Posterior cingulate gyrus (tissue), 11 donors: ENCODE measurements around the gene TRAFD1.

ENCODE experiments used
- DNase-seq, 10 donors: peaks; one replicate each; pipeline versions ENCODE4 v3.0.0 to v3.0.0-alpha.2; 2020 to 2021; ENCODE audit warnings: mixed read lengths in 3 of 10
- intact Hi-C: fragments of 100-400 bp; cut with DNase I; formaldehyde crosslinking; loops from one replicate; pipeline ENCODE4 v1.15.1; 2023

The TRAFD1 gene

GRCh38 chr12:112169966-112170365 lies 44.6 kb downstream of the TRAFD1 start:
- DNase-seq = no peak
- intact Hi-C loops = no loop called here

- intact Hi-C loops = no loop called here
- DNase-seq = no peak
Observed at GRCh38 chr12:112170376-112170775, 45.0 kb downstream of the TRAFD1 start.

DNA sequence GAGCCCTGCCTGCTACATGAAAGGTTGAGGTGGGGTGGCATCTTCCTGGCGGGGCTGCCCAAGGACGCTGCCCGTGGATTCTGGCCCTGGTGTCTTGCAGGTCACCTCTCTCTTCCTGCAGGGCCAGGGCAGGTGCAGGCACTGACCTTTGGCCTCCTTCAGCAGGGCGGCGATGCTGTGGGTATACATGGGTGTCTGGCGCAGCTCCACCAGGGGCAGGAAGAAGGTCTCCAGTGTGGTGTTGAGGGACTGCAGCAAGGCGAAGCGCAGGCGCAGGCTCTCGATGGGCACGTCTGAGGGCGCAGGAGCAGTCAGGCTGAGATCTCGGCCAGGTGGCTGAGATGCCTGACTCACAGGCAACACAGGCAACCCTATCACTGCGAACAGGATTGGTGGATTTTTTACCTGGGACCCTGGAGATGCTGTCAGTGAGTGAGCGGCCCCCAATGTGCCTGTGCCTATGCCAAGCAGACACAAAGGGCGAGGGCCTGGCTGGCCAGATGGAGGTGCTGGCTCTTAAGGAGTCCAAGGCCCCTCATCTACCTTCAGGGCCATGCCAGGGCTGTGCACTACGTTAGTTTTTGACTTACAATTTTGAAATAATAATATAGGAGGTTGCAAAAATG lies 45.7 kb downstream of the TRAFD1 start:
- no peak for DNase-seq
- intact Hi-C loops = no loop called here

DNA sequence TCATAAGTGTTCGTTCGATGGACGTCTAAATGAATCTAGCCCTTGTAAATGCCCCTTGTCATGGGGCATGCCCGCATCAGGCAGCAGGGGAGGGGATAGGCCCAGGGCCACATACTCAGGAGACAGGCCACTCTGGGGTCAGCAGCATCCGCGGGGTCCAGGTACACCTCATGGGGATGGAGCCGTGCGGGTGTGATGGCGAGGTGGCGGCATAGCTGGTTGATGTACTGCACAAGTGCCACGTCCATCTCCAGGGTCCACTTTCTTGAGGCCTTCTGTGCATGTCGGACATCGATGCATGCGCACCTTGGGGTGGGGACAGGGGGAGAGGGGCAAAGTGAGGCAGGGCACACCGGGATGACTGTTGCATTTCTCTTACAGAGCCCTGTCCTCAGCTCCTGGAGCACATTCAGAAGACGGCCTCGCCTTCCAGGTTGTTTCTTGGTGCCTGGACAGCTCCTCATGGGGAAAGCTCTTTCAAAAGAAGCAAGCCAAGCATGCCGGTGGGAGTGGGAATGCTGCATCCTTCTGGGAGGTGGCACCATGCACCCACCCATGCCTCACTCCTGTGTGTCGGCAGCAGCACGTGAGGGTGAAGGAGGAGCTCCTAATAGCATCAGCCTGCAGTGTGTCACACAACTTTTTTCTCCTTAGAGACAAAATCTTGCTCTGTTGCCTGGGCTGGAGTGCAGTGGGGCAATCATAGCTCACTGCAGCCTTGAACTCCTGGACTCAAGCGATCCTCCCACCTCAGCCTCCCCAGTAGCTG lies 47.4 kb downstream of the TRAFD1 start:
- intact Hi-C loops = no loop called here
- DNase-seq = no peak

- DNase-seq = no peak
- intact Hi-C loops = no loop called here
Observed at GRCh38 chr12:112175361-112176155, 50.2 kb downstream of the TRAFD1 start.

DNA sequence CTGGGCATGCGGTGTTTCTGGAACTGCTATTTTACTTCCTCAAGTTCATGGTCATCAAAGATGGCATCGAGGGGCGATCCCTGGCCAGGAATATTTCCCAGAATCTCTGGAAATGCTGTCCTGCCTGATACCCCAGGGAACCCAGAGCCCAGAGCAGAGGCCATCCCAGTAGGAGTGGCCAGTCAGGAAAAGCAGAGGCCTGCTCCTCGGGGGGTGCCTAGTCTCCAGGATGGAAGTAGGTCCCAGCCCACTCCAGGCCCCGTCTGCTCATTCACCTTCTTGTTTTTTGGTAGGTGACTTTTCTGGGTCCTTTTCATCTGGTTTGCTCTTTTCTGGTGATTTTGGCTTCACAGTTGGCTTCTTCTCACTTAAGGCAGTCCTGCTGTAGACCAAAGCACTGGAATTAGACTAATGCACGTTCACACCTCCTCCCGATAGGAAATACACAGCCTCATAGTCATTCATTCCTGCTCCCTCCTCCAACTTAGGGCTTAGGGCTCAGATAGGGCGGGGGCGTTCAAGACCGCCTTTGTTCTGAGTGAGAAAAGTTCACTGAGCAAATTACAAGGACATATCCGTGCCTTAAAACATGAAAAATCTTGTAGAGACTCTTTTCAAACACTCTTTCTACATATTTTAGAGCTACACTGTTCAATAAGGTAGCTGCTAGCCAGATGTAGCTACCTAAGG lies 51.1 kb downstream of the TRAFD1 start:
- DNase-seq = peak in 1 of 10 donors; percentile 75
- intact Hi-C loops = no loop called here

DNA sequence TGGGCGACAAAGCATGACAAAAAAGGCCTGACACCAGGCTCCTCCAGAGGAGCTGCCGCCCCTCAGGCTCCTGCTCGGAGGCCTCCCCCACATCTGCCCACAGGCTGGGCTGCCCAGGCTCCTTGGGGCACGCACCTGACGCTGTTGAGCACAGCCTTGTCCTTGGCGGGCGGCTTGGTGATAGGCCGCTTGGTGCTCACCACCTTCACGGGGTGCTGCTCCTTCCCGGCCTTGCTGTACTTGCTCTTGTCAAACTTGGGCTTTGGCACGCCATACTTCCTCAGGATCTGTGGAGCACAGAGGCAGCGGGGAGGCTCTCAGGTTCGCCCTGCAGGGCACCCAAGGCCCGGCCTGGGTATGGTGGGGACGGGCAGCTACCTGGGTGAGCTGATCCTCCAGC lies 53.4 kb downstream of the TRAFD1 start:
- intact Hi-C loops = no loop called here

GRCh38 chr12:112179341-112179740 lies 54.0 kb downstream of the TRAFD1 start:
- intact Hi-C loops = no loop called here
- DNase-seq = peak in 1 of 10 donors; percentile 73

More for the DNA sequence above, 53.4 kb downstream of the TRAFD1 start:
- DNase-seq = peak in 1 of 10 donors; percentile 77

GRCh38 chr12:112179916-112180315 lies 54.6 kb downstream of the TRAFD1 start:
- intact Hi-C loops = loop anchor here (5.0 kb wide), 2 partner anchors 63 to 207 kb away; no protein-coding TSS in a partner anchor
- peak in 1 of 10 donors; percentile 29 for DNase-seq

DNA sequence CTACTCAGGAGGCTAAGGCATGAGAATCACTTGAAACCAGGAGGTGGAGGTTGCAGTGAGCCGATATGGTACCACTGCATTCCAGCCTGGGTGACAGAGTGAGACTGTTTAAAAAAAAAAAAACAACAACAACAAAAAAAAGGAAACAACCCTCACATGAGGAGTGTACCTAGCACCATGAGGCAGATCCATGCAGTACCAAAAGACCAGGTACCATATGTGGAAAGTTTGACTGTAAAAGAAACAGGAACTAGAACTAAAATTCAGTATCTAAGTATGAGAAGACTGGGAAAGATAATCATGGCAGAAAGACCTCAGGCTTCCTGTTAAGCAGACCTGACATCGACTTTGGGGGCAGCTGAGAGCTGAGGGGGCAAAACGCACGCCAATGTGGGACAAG lies 55.1 kb downstream of the TRAFD1 start:
- intact Hi-C loops = loop anchor here (5.0 kb wide), 2 partner anchors 63 to 207 kb away; no protein-coding TSS in a partner anchor
- peak in 1 of 10 donors; percentile 24 for DNase-seq

- intact Hi-C loops = loop anchor here (5.0 kb wide), 2 partner anchors 65 to 205 kb away; no protein-coding TSS in a partner anchor
- peak; percentile 80 to 99 (median 88) for DNase-seq
Observed at GRCh38 chr12:112182499-112182898, 57.1 kb downstream of the TRAFD1 start.

DNA sequence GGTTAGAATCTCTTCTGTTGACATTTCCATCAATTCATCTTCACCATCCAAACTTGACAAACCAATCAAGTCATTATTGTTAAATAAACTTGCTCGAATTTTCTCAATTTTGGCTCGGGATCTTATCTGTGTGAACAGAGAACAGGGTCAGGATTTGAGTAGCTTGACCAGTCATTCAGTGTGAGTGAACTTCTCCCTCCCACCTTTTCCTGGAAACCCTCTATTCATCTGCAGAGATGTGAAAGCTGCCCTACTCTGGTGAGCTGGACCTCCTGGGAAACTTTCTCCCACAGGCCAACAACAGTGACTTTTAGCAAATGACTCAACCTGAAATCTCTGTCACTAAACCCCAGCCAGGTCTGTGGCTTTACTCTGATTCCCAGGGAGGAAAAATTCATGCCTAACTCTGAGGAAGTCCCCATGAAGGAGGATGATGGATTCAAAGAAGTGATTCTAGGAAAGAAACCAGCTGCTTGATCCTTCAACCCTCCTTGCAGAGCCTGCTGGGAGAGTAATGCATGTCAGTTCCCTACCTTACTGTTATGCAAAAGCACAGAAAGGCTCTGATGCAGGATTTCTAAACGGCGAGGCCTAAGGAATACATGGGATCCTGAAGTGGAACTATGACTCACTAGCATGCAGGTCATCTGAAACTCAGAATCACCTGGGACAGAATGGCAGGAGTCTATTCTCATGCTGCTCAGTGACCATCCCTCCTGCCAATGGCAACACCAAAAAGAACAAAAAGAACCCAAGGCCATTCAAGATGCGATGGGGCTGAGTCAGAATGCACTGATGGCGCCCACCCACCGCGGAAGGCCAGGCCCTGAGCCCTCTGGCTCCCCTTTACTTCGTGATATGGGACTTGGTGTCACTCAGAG lies 58.0 kb downstream of the TRAFD1 start:
- DNase-seq = no peak
- intact Hi-C loops = loop anchor here (5.0 kb wide), 2 partner anchors 66 to 204 kb away; no protein-coding TSS in a partner anchor

- intact Hi-C loops = loop anchor here (5.0 kb wide), 2 partner anchors 67 to 203 kb away; no protein-coding TSS in a partner anchor
Observed at GRCh38 chr12:112184056-112184887, 58.9 kb downstream of the TRAFD1 start.

DNA sequence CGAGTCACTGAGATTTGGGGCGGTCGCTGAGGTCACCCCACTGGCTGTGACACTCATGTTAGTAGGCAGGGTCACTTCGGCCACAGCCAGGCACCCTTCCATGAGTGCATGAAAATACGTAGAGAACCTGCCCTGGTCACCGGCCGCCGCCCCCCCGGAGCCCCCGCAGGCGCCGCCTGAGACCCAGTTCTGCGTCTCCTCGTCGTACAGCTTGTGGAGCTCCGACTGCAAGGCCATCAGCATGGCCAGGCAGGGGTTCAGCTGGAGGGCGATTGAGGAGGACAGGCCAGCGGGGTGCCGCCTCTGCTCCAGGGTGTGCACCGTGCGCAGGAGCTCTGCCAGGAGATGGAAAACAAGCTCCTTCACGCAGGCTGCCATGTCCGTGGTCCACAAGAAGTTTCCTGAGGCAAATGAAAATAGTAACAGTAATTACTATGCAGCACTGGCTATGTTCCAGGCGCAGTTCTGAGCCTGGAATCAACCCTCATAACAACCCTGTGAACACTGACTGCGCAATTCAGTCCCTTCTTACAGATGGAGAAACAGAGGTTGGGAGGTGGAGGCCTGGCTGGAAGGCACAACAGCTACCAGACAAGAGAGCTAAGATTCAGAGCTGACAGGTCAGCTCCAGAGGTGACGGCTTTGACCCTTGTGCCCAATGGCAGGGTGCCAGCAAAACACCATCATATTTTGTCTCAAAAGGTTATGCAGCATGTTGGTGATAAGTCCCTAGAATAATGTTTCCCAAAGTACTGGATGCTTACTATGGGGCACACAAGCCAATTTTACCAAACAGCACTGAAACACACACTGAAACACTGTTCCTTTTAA lies 59.9 kb downstream of the TRAFD1 start:
- intact Hi-C loops = no loop called here
- peak in 8 of 10 donors; percentile 33 to 90 (median 46) for DNase-seq

More at GRCh38 chr12:112184056-112184887, 58.9 kb downstream of the TRAFD1 start:
- peak in 1 of 10 donors; percentile 87 for DNase-seq

DNA sequence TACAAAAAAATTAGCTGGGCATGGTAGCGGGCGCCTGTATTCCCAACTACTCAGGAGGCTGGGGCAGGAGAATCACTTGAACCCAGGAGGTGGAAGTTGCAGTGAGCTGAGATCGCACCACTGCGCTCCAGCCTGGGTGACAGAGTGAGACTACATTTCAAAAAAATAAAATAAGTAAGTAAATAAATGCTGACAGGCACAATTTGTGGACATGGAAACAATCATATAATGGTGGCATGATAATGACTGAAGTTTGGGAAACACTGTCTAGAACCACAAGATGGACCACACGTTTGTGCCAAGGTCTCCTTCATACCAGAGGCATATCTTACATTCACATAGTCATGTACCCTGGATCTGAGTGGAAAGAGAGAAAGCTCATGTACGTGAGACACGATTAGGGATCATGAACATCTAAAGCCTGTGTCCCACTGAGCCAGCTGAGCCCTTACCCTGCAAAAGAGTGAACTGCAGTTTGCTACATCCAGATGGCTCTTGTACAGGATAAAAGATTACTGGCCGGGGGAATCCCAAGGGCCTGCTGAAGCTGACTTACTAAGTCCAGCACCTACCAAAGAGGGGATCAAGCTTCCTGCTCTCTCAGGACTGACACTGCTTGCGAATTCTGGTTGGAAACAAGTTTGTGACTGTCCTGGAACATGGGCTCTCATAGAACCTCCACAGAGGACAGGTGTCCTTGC lies 62.9 kb downstream of the TRAFD1 start:
- intact Hi-C loops = no loop called here
- DNase-seq = no peak

- intact Hi-C loops = no loop called here
- DNase-seq = no peak
Observed at GRCh38 chr12:112190231-112191025, 65.1 kb downstream of the TRAFD1 start.
